Upper lobe of left lung (tissue), 6 donors: ENCODE results near the gene HTR3A. TPM values are rescaled to one million over a fixed set of nuclear protein-coding genes. Genes with fewer than 3 reads are reported as not detected.

Source experiments
- ATAC-seq, 2 donors: fragments of 200-7000 bp; cut with Tn5 transposase; one replicate each; pipeline ENCODE4 v1.9.1; 2022; ENCODE audit warnings: mild to moderate bottlenecking in 2 of 2, moderate library complexity in 2 of 2; ENCODE audit not compliant: low FRiP score in 2 of 2
- DNase-seq, 2 donors: peaks; one replicate each; pipeline ENCODE4 v3.0.0-alpha.2; 2019 to 2020
- H3K27ac ChIP-seq, 4 donors: fragments of 200-600 bp; sonication (generic); one replicate each; pipeline ENCODE4 v1.5.1; 2016 to 2019
- H3K27me3 ChIP-seq, 4 donors: fragments of 200-600 bp; sonication (generic); one replicate each; pipeline ENCODE4 v1.5.1; 2017 to 2019
- H3K36me3 ChIP-seq, 4 donors: fragments of 200-600 bp; sonication (generic); one replicate each; pipeline ENCODE4 v1.5.1; 2016 to 2019
- H3K4me1 ChIP-seq, 4 donors: fragments of 200-600 bp; sonication (generic); one replicate each; pipeline ENCODE4 v1.5.1; 2018 to 2019
- H3K4me3 ChIP-seq, 4 donors: fragments of 200-600 bp; sonication (generic); one replicate each; pipeline ENCODE4 v1.5.1; 2017 to 2019; ENCODE audit warnings: mild to moderate bottlenecking in 2 of 4, moderate library complexity in 1 of 4
- H3K9me3 ChIP-seq, 4 donors: fragments of 200-600 bp; sonication (generic); one replicate each; pipeline ENCODE4 v1.5.1; 2018 to 2019
- EP300 ChIP-seq, 4 donors: sonication (generic); formaldehyde crosslinking; IDR thresholded peaks; one replicate each; pipeline ENCODE4 v1.5.1; 2017; ENCODE audit warnings: antibody characterized with exemption in 4 of 4, control low read depth in 2 of 4
- POLR2A ChIP-seq, 4 donors: fragments of 450-650 bp; IDR thresholded peaks; one replicate each; pipeline ENCODE4 v1.5.1; 2016 to 2017; ENCODE audit warnings: antibody characterized with exemption in 4 of 4, mild to moderate bottlenecking in 2 of 4
- POLR2AphosphoS5 ChIP-seq, 2 donors: sonication (generic); formaldehyde crosslinking; IDR thresholded peaks; one replicate each; pipeline ENCODE4 v1.5.1; 2017; ENCODE audit warnings: antibody characterized with exemption in 2 of 2
- WGBS, 2 donors: methylation state at CpG; one replicate each; pipeline ENCODE4 v1.1.5; 2017 to 2018; 5-methylcytosine and 5-hydroxymethylcytosine counted together
- total RNA-seq, 6 donors: library from RNA; depleted of rRNA in 4 of 6; stranded (reverse); fragments of >200 nt in 4 of 6; gene quantifications; one replicate each; pipeline versions ENCODE4 v1.1.0 to v1.2.1, GENCODE V29; 2016 to 2021
- TF ChIP-seq, protein P1 (sequence below), 6 experiments: fragments of 450-650 bp in 4 of 6; fragments of 200-600 bp in 2 of 6; sonication (generic) in 2 of 6; IDR thresholded peaks; one replicate each; pipeline ENCODE4 v1.5.1; 2016 to 2019; ENCODE audit warnings: antibody characterized with exemption in 6 of 6
- donor health status: DM: no; HTN: no; CAD: no; lungs with moderate emphysema.
- donor health status: DM: no; HTN: yes; CAD: no; lungs with severe emphysema.

Gene HTR3A
- total RNA-seq, 6 donors from 2014 or later: not detected

DNA sequence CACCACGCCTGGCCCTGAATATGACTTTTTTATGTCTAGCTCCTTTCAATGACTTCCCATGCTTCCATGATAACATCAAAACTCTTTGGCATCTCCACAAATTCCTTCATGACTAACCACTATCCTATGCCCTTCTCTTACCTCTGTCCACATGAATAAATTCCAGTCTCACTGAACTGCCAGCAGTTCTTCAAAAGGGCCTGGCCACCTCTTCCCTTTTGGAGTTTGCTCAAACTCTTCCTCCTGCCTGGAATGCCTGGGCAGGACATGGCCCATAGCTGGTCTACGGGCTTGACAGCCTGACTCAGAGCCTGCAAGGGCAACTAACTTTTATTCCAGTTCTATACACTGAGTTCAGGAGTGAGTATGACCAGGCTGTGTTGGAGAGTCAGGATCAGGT lies 42.8 kb downstream of the HTR3A start:
- Histone ChIP-seq H3K4me1 (no peaks in the 10 kb centered on the region), H3K27ac (no peak overlapping the region), H3K27me3 (no peaks in the 10 kb centered on the region), H3K4me3 (no peak overlapping the region), H3K36me3 (no peaks in the 10 kb centered on the region), H3K9me3 (no peaks in the 10 kb centered on the region)
- TF ChIP-seq EP300 (IDR thresholded peaks at IDR 0.05) (no peak), POLR2AphosphoS5 (IDR thresholded peaks at IDR 0.05) (no peak), POLR2A (IDR thresholded peaks at IDR 0.05) (no peak)
- TF ChIP-seq, protein P1, sequence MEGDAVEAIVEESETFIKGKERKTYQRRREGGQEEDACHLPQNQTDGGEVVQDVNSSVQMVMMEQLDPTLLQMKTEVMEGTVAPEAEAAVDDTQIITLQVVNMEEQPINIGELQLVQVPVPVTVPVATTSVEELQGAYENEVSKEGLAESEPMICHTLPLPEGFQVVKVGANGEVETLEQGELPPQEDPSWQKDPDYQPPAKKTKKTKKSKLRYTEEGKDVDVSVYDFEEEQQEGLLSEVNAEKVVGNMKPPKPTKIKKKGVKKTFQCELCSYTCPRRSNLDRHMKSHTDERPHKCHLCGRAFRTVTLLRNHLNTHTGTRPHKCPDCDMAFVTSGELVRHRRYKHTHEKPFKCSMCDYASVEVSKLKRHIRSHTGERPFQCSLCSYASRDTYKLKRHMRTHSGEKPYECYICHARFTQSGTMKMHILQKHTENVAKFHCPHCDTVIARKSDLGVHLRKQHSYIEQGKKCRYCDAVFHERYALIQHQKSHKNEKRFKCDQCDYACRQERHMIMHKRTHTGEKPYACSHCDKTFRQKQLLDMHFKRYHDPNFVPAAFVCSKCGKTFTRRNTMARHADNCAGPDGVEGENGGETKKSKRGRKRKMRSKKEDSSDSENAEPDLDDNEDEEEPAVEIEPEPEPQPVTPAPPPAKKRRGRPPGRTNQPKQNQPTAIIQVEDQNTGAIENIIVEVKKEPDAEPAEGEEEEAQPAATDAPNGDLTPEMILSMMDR (IDR thresholded peaks at IDR 0.05): no peak
- WGBS, 2 donors: 50% methylated on average over 2 of the region's 2 CpGs
- no peak for DNase-seq
- ATAC-seq: no peak

GRCh38 chr11:114019046-114019445 lies 44.1 kb downstream of the HTR3A start:
- Histone ChIP-seq H3K36me3 (no peaks in the 10 kb centered on the region), H3K9me3 (no peaks in the 10 kb centered on the region), H3K4me1 (no peaks in the 10 kb centered on the region), H3K4me3 (no peak overlapping the region), H3K27me3 (no peaks in the 10 kb centered on the region), H3K27ac (no peak overlapping the region)
- 66 to 73% methylated on average over 3 of the region's 3 CpGs for WGBS, 2 donors
- ATAC-seq (no peak), DNase-seq (peak in 1 of 2 donors; percentile 32)
- TF ChIP-seq, protein P1 (IDR thresholded peaks at IDR 0.05): no peak
- TF ChIP-seq POLR2A (IDR thresholded peaks at IDR 0.05) (no peak), POLR2AphosphoS5 (IDR thresholded peaks at IDR 0.05) (no peak), EP300 (IDR thresholded peaks at IDR 0.05) (no peak)

- H3K36me3 ChIP-seq: no peaks in the 10 kb centered on the region
- DNase-seq (no peak), ATAC-seq (no peak)
- no peak overlapping the region for H3K4me3 ChIP-seq
- no peaks in the 10 kb centered on the region for H3K9me3 ChIP-seq
- no peak for TF ChIP-seq POLR2AphosphoS5 (IDR thresholded peaks at IDR 0.05)
- no peak for TF ChIP-seq EP300 (IDR thresholded peaks at IDR 0.05)
- TF ChIP-seq, protein P1 (IDR thresholded peaks at IDR 0.05): no peak
- TF ChIP-seq POLR2A (IDR thresholded peaks at IDR 0.05): no peak
- H3K27me3 ChIP-seq: no peaks in the 10 kb centered on the region
- no peaks in the 10 kb centered on the region for H3K4me1 ChIP-seq
- WGBS, 2 donors: 80 to 89% methylated on average over 5 of the region's 5 CpGs
- H3K27ac ChIP-seq: no peak overlapping the region
Measured at GRCh38 chr11:114019574-114019973, 44.7 kb downstream of the HTR3A start.

GRCh38 chr11:114025329-114025907 lies 50.5 kb downstream of the HTR3A start:
- ATAC-seq: no peak

More at GRCh38 chr11:114025329-114025907, 50.5 kb downstream of the HTR3A start:
- Histone ChIP-seq H3K36me3 (no peaks in the 10 kb centered on the region), H3K4me1 (no peaks in the 10 kb centered on the region), H3K9me3 (no peaks in the 10 kb centered on the region), H3K4me3 (no peak overlapping the region), H3K27me3 (no peaks in the 10 kb centered on the region), H3K27ac (no peak overlapping the region)
- WGBS, 2 donors: 58 to 67% methylated on average over 3 of the region's 3 CpGs
- DNase-seq: no peak
- TF ChIP-seq POLR2AphosphoS5 (IDR thresholded peaks at IDR 0.05) (no peak), POLR2A (IDR thresholded peaks at IDR 0.05) (no peak), EP300 (IDR thresholded peaks at IDR 0.05) (no peak)
- TF ChIP-seq, protein P1 (IDR thresholded peaks at IDR 0.05): no peak
